IMR-90 (cell line): ENCODE results near the gene TUBA3C. TPM values are rescaled to one million over a fixed set of nuclear protein-coding genes. Genes with fewer than 3 reads are reported as not detected.
"Not testable (repeated sequence)": the region's sequence is repeated elsewhere in the genome, so short reads cannot be mapped to it uniquely, and the experiment has no call there.

ENCODE experiments used
- ATAC-seq: fragments of 200-7000 bp; cut with Tn5 transposase; 2 replicates; pipeline ENCODE4 v1.9.1; 2020; ENCODE audit warnings: low read depth, mild to moderate bottlenecking, moderate library complexity
- Bru-seq: library from RNA; stranded (reverse); fragments of 400-500 nt; gene quantifications from one replicate; lab custom pipeline; 2021; lab: Mats Ljungman, UMichigan
- BruChase-seq, 2 experiments: library from RNA; stranded (reverse); fragments of 400-500 nt; gene quantifications; one replicate each; lab custom pipeline; 2021; lab: Mats Ljungman, UMichigan
- BruUV-seq: library from RNA; stranded (reverse); fragments of 400-500 nt; replicated peaks from 2 replicates; lab custom pipeline; 2021; lab: Mats Ljungman, UMichigan
- CTCF ChIA-PET: fragments of 300-600 bp; formaldehyde crosslinking; extraction: SDS; loops from one replicate; lab custom pipeline; 2021; ENCODE audit warnings: antibody characterized with exemption; lab: Yijun Ruan, JAX
- POLR2A ChIA-PET: fragments of 300-600 bp; sonication (Branson Sonifier 250); formaldehyde crosslinking; loops from one replicate; lab custom pipeline; 2022; ENCODE audit warnings: antibody characterized with exemption; ENCODE audit not compliant: unreplicated experiment; lab: Charles Lee
- DNase-seq: peaks from one replicate; pipeline ENCODE4 v3.0.0; 2013
- H2AFZ ChIP-seq: replicated peaks from 2 replicates; pipeline ENCODE3; 2013; ENCODE audit warnings: low read length, mild to moderate bottlenecking; ENCODE audit not compliant: poor library complexity
- H2AK5ac ChIP-seq: 2 replicates; pipeline ENCODE4 v1.6.1; 2013; ENCODE audit warnings: low read depth, low read length, inconsistent platforms
- H2AK9ac ChIP-seq: replicated peaks from 2 replicates; pipeline ENCODE3; 2013; ENCODE audit warnings: mild to moderate bottlenecking, low read depth, low read length, moderate library complexity; ENCODE audit not compliant: poor library complexity
- H2BK120ac ChIP-seq: 2 replicates; pipeline ENCODE4 v1.6.1; 2013; ENCODE audit warnings: low read depth, low read length, inconsistent platforms
- H2BK15ac ChIP-seq: 3 replicates; pipeline ENCODE4 v1.6.1; 2013; ENCODE audit warnings: low read depth, low read length, inconsistent platforms
- H2BK20ac ChIP-seq: 2 replicates; pipeline ENCODE4 v1.6.1; 2013; ENCODE audit warnings: low read depth, mild to moderate bottlenecking, inconsistent platforms, low read length, moderate library complexity
- H2BK5ac ChIP-seq: 2 replicates; pipeline ENCODE4 v1.6.1; 2013; ENCODE audit warnings: mild to moderate bottlenecking, low read depth, low read length, inconsistent platforms; ENCODE audit not compliant: poor library complexity, severe bottlenecking
- H3K14ac ChIP-seq: replicated peaks from 2 replicates; pipeline ENCODE4 v1.6.1; 2013; ENCODE audit warnings: low read depth, low read length, inconsistent platforms
- H3K18ac ChIP-seq: 2 replicates; pipeline ENCODE4 v1.6.1; 2013; ENCODE audit warnings: low read depth, low read length, control low read depth
- H3K23ac ChIP-seq: 2 replicates; pipeline ENCODE4 v1.6.1; 2013; ENCODE audit warnings: low read depth, low read length, inconsistent platforms
- H3K27ac ChIP-seq: 2 replicates; pipeline ENCODE4 v1.5.1; 2013; ENCODE audit warnings: mild to moderate bottlenecking, control low read depth, low read length; ENCODE audit not compliant: insufficient read depth
- H3K27me3 ChIP-seq: 2 replicates; pipeline ENCODE4 v1.6.1; 2013; ENCODE audit warnings: low read length; ENCODE audit not compliant: control insufficient read depth, insufficient read depth
- H3K36me3 ChIP-seq: 2 replicates; pipeline ENCODE4 v1.6.1; 2013; ENCODE audit warnings: low read length, mixed read lengths; ENCODE audit not compliant: control insufficient read depth, insufficient read depth
- H3K4ac ChIP-seq: 2 replicates; pipeline ENCODE4 v1.6.1; 2013; ENCODE audit warnings: low read depth, low read length, inconsistent platforms
- H3K4me1 ChIP-seq: 2 replicates; pipeline ENCODE4 v1.6.1; 2013; ENCODE audit warnings: low read length, mixed read lengths; ENCODE audit not compliant: control insufficient read depth, insufficient read depth
- H3K4me2 ChIP-seq: 2 replicates; pipeline ENCODE4 v1.6.1; 2013; ENCODE audit warnings: low read depth, mild to moderate bottlenecking, control low read depth, low read length, moderate library complexity
- H3K4me3 ChIP-seq: 2 replicates; pipeline ENCODE4 v1.5.1; 2013; ENCODE audit warnings: low read depth, mild to moderate bottlenecking, control low read depth, low read length, moderate library complexity; ENCODE audit not compliant: insufficient read depth
- H3K56ac ChIP-seq: 2 replicates; pipeline ENCODE4 v1.6.1; 2013; ENCODE audit warnings: low read length, inconsistent platforms; ENCODE audit not compliant: insufficient read depth; ENCODE audit errors: extremely low read depth
- H3K79me1 ChIP-seq, 2 experiments: 2 replicates each; pipeline ENCODE4 v1.6.1; 2013; ENCODE audit warnings: low read length in 2 of 2, inconsistent platforms in 1 of 2, low read depth in 1 of 2
- H3K9ac ChIP-seq: 2 replicates; pipeline ENCODE4 v1.6.1; 2013; ENCODE audit warnings: low read depth, low read length, control low read depth
- H3K9me1 ChIP-seq: 2 replicates; pipeline ENCODE4 v1.6.1; 2013; ENCODE audit warnings: low read length, inconsistent platforms; ENCODE audit not compliant: insufficient read depth
- H3K9me3 ChIP-seq: 2 replicates; pipeline ENCODE4 v1.6.1; 2013; ENCODE audit warnings: low read length; ENCODE audit not compliant: control insufficient read depth, insufficient read depth
- H4K20me1 ChIP-seq: 2 replicates; pipeline ENCODE4 v1.6.1; 2013; ENCODE audit warnings: low read length, inconsistent platforms; ENCODE audit not compliant: insufficient read depth
- H4K5ac ChIP-seq: 2 replicates; pipeline ENCODE4 v1.6.1; 2013; ENCODE audit warnings: mild to moderate bottlenecking, low read depth, low read length, control low read depth
- H4K8ac ChIP-seq, 2 experiments: 2 replicates each; pipeline ENCODE4 v1.6.1; 2013; ENCODE audit warnings: low read depth in 2 of 2, low read length in 2 of 2, control low read depth in 1 of 2, inconsistent platforms in 1 of 2
- H4K91ac ChIP-seq: 2 replicates; pipeline ENCODE4 v1.6.1; 2013; ENCODE audit warnings: low read depth, low read length, inconsistent platforms; ENCODE audit not compliant: insufficient read depth
- BHLHE40 ChIP-seq: fragments of 150-350 bp; IDR thresholded peaks from 2 replicates; pipeline ENCODE4 v1.6.1; 2016; ENCODE audit warnings: mild to moderate bottlenecking, low read depth, low read length
- RAD21 ChIP-seq: IDR thresholded peaks from 2 replicates; pipeline ENCODE4 v1.6.1; 2012; ENCODE audit warnings: low read length, improper control_type of control experiment
- WGBS, 2 experiments: methylation state at CpG; one replicate each; pipeline versions ENCODE4 v1.1.5 to v1.1.7; 2013; ENCODE audit warnings: missing lambda C conversion rate in 2 of 2; ENCODE audit not compliant: insufficient read length in 1 of 2; ENCODE audit errors: extremely low coverage in 2 of 2; 5-methylcytosine and 5-hydroxymethylcytosine counted together
- dilution Hi-C: fragments of 300-500 bp; cut with HindIII; formaldehyde crosslinking; loops from one replicate; pipeline ENCODE4 v1.14.3; 2018; ENCODE audit warnings: low sequenced_read_pairs; ENCODE audit not compliant: unreplicated experiment
- in situ Hi-C: fragments of 300-500 bp; cut with MboI; formaldehyde crosslinking; loops from 3 replicates; pipeline ENCODE4 v1.14.3; 2019; ENCODE audit warnings: low sequenced_read_pairs, inconsistent platforms, mixed read lengths
- intact Hi-C: fragments of 100-400 bp; cut with micrococcal nuclease; formaldehyde crosslinking; loops from 2 replicates; pipeline ENCODE4 v1.10.0; 2022
- long read RNA-seq: library from polyadenylated mRNA; unstranded; transcript quantifications from one replicate; pipeline ENCODE4 v2.0.0, GENCODE V29; 2021; ENCODE audit not compliant: unreplicated experiment
- polyA plus RNA-seq, 3 experiments: library from polyadenylated mRNA; depleted of rRNA; stranded (reverse); fragments of >200 nt; gene quantifications; 2 replicates each; pipeline ENCODE4 v1.2.3, GENCODE V29; 2012; ENCODE audit warnings: low replicate concordance in 1 of 3
- total RNA-seq: library from RNA; depleted of rRNA; stranded (reverse); fragments of >200 nt; gene quantifications from 2 replicates; pipeline ENCODE4 v1.2.3, GENCODE V29; 2012; rRNA removed
- TF ChIP-seq, protein P1 (sequence below): fragments of 150-350 bp; IDR thresholded peaks from 2 replicates; pipeline ENCODE4 v1.6.1; 2017; ENCODE audit warnings: mild to moderate bottlenecking, antibody characterized with exemption, low read length, low read depth

TUBA3C gene
- not detected in 2 replicates for total RNA-seq
- polyA plus RNA-seq (2012; rRNA removed): not detected in 2 replicates
- not detected in 2 replicates for polyA plus RNA-seq (2012; cell fraction: cytosol; rRNA removed)
- polyA plus RNA-seq (2012; cell fraction: nucleus; rRNA removed; ENCODE audit: low replicate concordance): not detected in 2 replicates
- not detected for Bru-seq, nascent RNA
- BruChase-seq, experiment 1, labeled RNA remaining after a 6-hour chase: not detected
- not detected for BruChase-seq, experiment 2, labeled RNA remaining after a 2-hour chase
- long read RNA-seq: 0 reads

GRCh38 chr13:19181621-19182485 is at the start of gene TUBA3C:
Gene TUBA3C (minus strand): TSS chr13:19181824. CDS start chr13:19181747, 77 bp downstream.
- Histone ChIP-seq H3K4me1 (no peaks in the 10 kb centered on the region), H4K91ac (no peak within 1 kb of the TSS), H3K27me3 (no peaks in the 10 kb centered on the region), H4K20me1 (no peaks in the 10 kb centered on the region), H3K56ac (no peak within 1 kb of the TSS), H2BK15ac (no peak within 1 kb of the TSS), H3K4me2 (no peak within 1 kb of the TSS), H3K9ac (no peak within 1 kb of the TSS), H2AK5ac (no peak within 1 kb of the TSS), H2AFZ (no peak within 1 kb of the TSS), H3K36me3 (no peaks in the 10 kb centered on the region), H3K4me3 (no peak within 1 kb of the TSS), H4K8ac (no peak within 1 kb of the TSS), H3K4ac (no peak within 1 kb of the TSS), H3K9me3 (peaks cover 44% of the 10 kb centered on the region), H3K23ac (no peak within 1 kb of the TSS), H3K79me1 (no peaks in the 10 kb centered on the region), H4K5ac (no peak within 1 kb of the TSS), H2AK9ac (no peak within 1 kb of the TSS), H3K27ac (no peak within 1 kb of the TSS), H2BK120ac (no peak within 1 kb of the TSS), H2BK5ac (no peak within 1 kb of the TSS), H3K9me1 (no peaks in the 10 kb centered on the region), H2BK20ac (no peak within 1 kb of the TSS), H3K14ac (no peak within 1 kb of the TSS), H3K18ac (no peak within 1 kb of the TSS)
- no TSS peak for BruUV-seq
- POLR2A ChIA-PET: no interaction called here
- DNase-seq: no peak
- WGBS, 2 experiments: 84% methylated on average over 19 of the region's 40 CpGs; no CpG with 5 or more reads in 1 of the 2 experiments
- in situ Hi-C loops (no loop called here), dilution Hi-C loops (no loop called here), intact Hi-C loops (no loop called here)
- CTCF ChIA-PET: no interaction called here
- ATAC-seq: no peak
- TF ChIP-seq RAD21 (no peak), BHLHE40 (no peak)
- TF ChIP-seq, protein P1, sequence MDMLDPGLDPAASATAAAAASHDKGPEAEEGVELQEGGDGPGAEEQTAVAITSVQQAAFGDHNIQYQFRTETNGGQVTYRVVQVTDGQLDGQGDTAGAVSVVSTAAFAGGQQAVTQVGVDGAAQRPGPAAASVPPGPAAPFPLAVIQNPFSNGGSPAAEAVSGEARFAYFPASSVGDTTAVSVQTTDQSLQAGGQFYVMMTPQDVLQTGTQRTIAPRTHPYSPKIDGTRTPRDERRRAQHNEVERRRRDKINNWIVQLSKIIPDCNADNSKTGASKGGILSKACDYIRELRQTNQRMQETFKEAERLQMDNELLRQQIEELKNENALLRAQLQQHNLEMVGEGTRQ: no peak

- H3K4me2 ChIP-seq, H3K9me1 ChIP-seq, H3K4me3 ChIP-seq, H2BK20ac ChIP-seq, H3K79me1 ChIP-seq, H3K14ac ChIP-seq, H4K20me1 ChIP-seq, POLR2A ChIA-PET, H2AFZ ChIP-seq, H3K9me3 ChIP-seq, H3K36me3 ChIP-seq, H4K91ac ChIP-seq, H2AK5ac ChIP-seq, H3K23ac ChIP-seq, H2BK120ac ChIP-seq, H3K56ac ChIP-seq, H3K4ac ChIP-seq, CTCF ChIA-PET, H2BK15ac ChIP-seq, H4K5ac ChIP-seq, H3K9ac ChIP-seq, H2AK9ac ChIP-seq, H3K4me1 ChIP-seq, H4K8ac ChIP-seq, ATAC-seq, BruUV-seq, DNase-seq, H2BK5ac ChIP-seq, H3K27ac ChIP-seq, H3K18ac ChIP-seq, intact Hi-C loops, H3K27me3 ChIP-seq, dilution Hi-C loops: not testable (repeated sequence)
- in situ Hi-C loops: loop anchor here (10.0 kb wide), 1 partner anchor 497 kb away; no protein-coding TSS in a partner anchor
- no CpG with 5 or more reads among the region's 3 CpGs for WGBS, 2 experiments
Observed at GRCh38 chr13:19207413-19207812, 25.8 kb upstream of the TUBA3C start.
